Measurements from ENCODE around the gene PRPF39. TPM values are rescaled to one million over a fixed set of nuclear protein-coding genes. Genes with fewer than 3 reads are reported as not detected.

PRPF39 gene
- total and polyA plus RNA-seq, 2 of the 13 experiments (the other 11 are each of a cell fraction or from before 2014, with no cell fraction given), result 44.2 to 65.0 TPM

- no peak overlapping the region for H3K4me2 ChIP-seq (ENCODE audit: low read depth, low read length)
- H3K4me1 ChIP-seq (ENCODE audit: insufficient read depth, low read length), result peaks cover 15% of the 10 kb centered on the region
- FAIRE-seq, result no peak
- intact Hi-C loops (cut with micrococcal nuclease; ENCODE audit: unreplicated experiment), result no loop called here
- no TSS peak for BruUV-seq (replicated peaks)
- POLR2A ChIA-PET, result no interaction called here
- no peaks in the 10 kb centered on the region for H4K20me1 ChIP-seq (ENCODE audit: insufficient read depth, low read length)
- no peak overlapping the region for H3K4me3 ChIP-seq (replicated peaks in 1 of 3; ENCODE audit: insufficient read depth in 1 of 3, low read depth in 2 of 3, low read length in 3 of 3)
- H3K36me3 ChIP-seq (replicated peaks in 1 of 2; ENCODE audit: control insufficient read depth in 1 of 2, insufficient read depth in 2 of 2, low read length in 2 of 2), result peaks cover 8 to 9% of the 10 kb centered on the region in 2 experiments; a peak in 4 of 5 replicates
- peaks cover 5% of the 10 kb centered on the region; the same call in 1 of the 2 replicates for H3K9me3 ChIP-seq (ENCODE audit: low read length)
- H3K27me3 ChIP-seq (ENCODE audit: control insufficient read depth in 1 of 2, insufficient read depth in 2 of 2, low read length in 2 of 2), result no peaks in the 10 kb centered on the region; a peak in 1 of 5 replicates
- no peak overlapping the region for H3K27ac ChIP-seq (ENCODE audit: extremely low read length, insufficient read depth, low read length)
- H2AFZ ChIP-seq (ENCODE audit: low read length), result no peak overlapping the region
- ATAC-seq, result no peak
- CTCF ChIA-PET (ENCODE audit: low intra/inter-chr PET ratio, low total read pairs), result no interaction called here
- H3K79me2 ChIP-seq (ENCODE audit: insufficient read depth, low read length), result no peaks in the 10 kb centered on the region
- in situ Hi-C loops (cut with HindIII; ENCODE audit: extremely low pct_ligation_motif_present, low pct_unique_long_range_greater_than_20kb), result no loop called here
- DNase-seq (ENCODE audit: low spot score), result no peak
- 100% methylated on average over 1 of the region's 5 CpGs for WGBS (ENCODE audit: low lambda C conversion rate)
- H3K9ac ChIP-seq (ENCODE audit: insufficient read depth, low read depth, low read length), result no peak overlapping the region
- no peak for TF ChIP-seq PATZ1 (CRISPR knock-in tag; IDR thresholded peaks at IDR 0.05)
- TF ChIP-seq KLF16 (CRISPR knock-in tag; IDR thresholded peaks at IDR 0.05), result no peak
- TF ChIP-seq ZNF777 (CRISPR knock-in tag; IDR thresholded peaks at IDR 0.05), result no peak
- no peak for TF ChIP-seq ZSCAN25 (CRISPR knock-in tag; IDR thresholded peaks at IDR 0.05)
- no peak for TF ChIP-seq ARID2 (CRISPR knock-in tag; IDR thresholded peaks at IDR 0.05; ENCODE audit: borderline replicate concordance)
- no peak for TF ChIP-seq GPBP1L1 (CRISPR knock-in tag; IDR thresholded peaks at IDR 0.05)
- no peak for TF ChIP-seq SRSF4 (IDR thresholded peaks at IDR 0.05; ENCODE audit: low read depth, low read length, poor library complexity, severe bottlenecking)
- no peak for TF ChIP-seq TEAD2 (CRISPR knock-in tag; IDR thresholded peaks at IDR 0.05)
- TF ChIP-seq TAF1 (CRISPR knock-in tag; IDR thresholded peaks at IDR 0.05), result no peak
- no peak for TF ChIP-seq MYC (CRISPR knock-in tag; IDR thresholded peaks at IDR 0.05; ENCODE audit: borderline replicate concordance)
- TF ChIP-seq ZBTB14 (CRISPR knock-in tag; IDR thresholded peaks at IDR 0.05), result no peak
- no peak for TF ChIP-seq HIC2 (CRISPR knock-in tag; IDR thresholded peaks at IDR 0.05; ENCODE audit: low read depth)
- TF ChIP-seq JUN (CRISPR knock-in tag; IDR thresholded peaks at IDR 0.05), result no peak
- no peak for TF ChIP-seq ZBTB42 (CRISPR knock-in tag; IDR thresholded peaks at IDR 0.05)
- TF ChIP-seq MLXIP (CRISPR knock-in tag; IDR thresholded peaks at IDR 0.05; ENCODE audit: borderline replicate concordance), result no peak
- TF ChIP-seq MAX (IDR thresholded peaks at IDR 0.05), result no peak
Observed at GRCh38 chr14:45038256-45038655, 45.7 kb upstream of the PRPF39 start.

Data from HepG2 (cell line).